SH-SY5Y (cell line): ENCODE results near the gene NUP133.

Source experiments
- GATA2 ChIP-seq: IDR thresholded peaks from 2 replicates; pipeline ENCODE4 v1.6.1; 2011; ENCODE audit warnings: mild to moderate bottlenecking, low read depth, low read length
- GATA3 ChIP-seq: IDR thresholded peaks from 2 replicates; pipeline ENCODE4 v1.6.1; 2011; ENCODE audit warnings: low read depth, mild to moderate bottlenecking, low read length, moderate library complexity

DNA sequence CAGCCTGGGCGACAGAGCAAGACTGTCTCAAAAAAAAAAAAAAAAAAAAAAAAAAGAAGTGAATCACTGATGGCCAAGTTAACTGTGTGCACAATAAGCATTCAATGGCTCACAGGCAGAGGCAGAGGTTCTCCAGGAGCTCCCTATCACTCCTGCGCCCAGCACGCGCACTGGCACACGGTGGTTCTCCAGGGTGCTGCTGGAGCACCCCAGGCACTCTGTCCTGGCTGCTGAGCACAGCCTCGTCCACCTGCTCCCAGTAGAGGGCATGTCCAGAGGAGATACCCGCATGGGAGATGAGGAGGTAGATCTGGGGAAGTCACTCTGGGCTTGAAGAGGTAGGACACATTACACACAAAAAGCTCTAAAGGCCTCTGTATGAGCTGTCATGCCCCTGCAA, 21.5 kb upstream of the NUP133 start:
- no peak for TF ChIP-seq GATA2
- TF ChIP-seq GATA3 = no peak
